ENCODE results near the gene BBLN. TPM values are rescaled to one million over a fixed set of nuclear protein-coding genes. Genes with fewer than 3 reads are reported as not detected.

The BBLN gene
- total RNA-seq, 4 donors from 2014 or later, result 202 to 310 (median 243) TPM

- H3K36me3 ChIP-seq, result peaks cover under 1 to 37% (median 9%) of the 10 kb centered on the region in 3 donors
- H3K4me1 ChIP-seq, result peaks cover 0 to 28% (median 5%) of the 10 kb centered on the region in 4 donors
- H3K9me3 ChIP-seq, result no peaks in the 10 kb centered on the region
- DNase-seq (ENCODE audit: low spot score in 2 of 2), result no peak
- TF ChIP-seq EP300 (IDR thresholded peaks at IDR 0.05), result no peak
- no peak for TF ChIP-seq POLR2A (IDR thresholded peaks at IDR 0.05)
- TF ChIP-seq CTCF (IDR thresholded peaks at IDR 0.05), result no peak
- H3K27me3 ChIP-seq, result no peaks in the 10 kb centered on the region
- 0 to 1% methylated on average over 16 to 22 of the region's 23 CpGs for WGBS, 2 donors
- H3K27ac ChIP-seq, result peak overlapping the region in 3 of 4 donors; percentile 77 to 87 (median 79)
- peak overlapping the region; percentile 57 to 86 (median 77) for H3K4me3 ChIP-seq
Measured at GRCh38 chr9:128160603-128160987, 530 bp downstream of the BBLN start.

GRCh38 chr9:128161215-128161902 lies 1.3 kb downstream of the BBLN start:
- Histone ChIP-seq H3K4me1 (peaks cover 0 to 28% (median 5%) of the 10 kb centered on the region in 4 donors), H3K27me3 (no peaks in the 10 kb centered on the region), H3K27ac (no peak overlapping the region), H3K36me3 (peaks cover 2 to 45% (median 9%) of the 10 kb centered on the region in 3 donors), H3K9me3 (no peaks in the 10 kb centered on the region), H3K4me3 (no peak overlapping the region)
- WGBS, 2 donors, result 90% methylated on average over 13 of the region's 13 CpGs
- TF ChIP-seq EP300 (IDR thresholded peaks at IDR 0.05) (no peak), CTCF (IDR thresholded peaks at IDR 0.05) (no peak), POLR2A (IDR thresholded peaks at IDR 0.05) (no peak)
- DNase-seq (ENCODE audit: low spot score in 2 of 2), result no peak

- 60 to 62% methylated on average over 10 of the region's 10 CpGs for WGBS, 2 donors
- Histone ChIP-seq H3K9me3 (no peaks in the 10 kb centered on the region), H3K27ac (peak overlapping the region in 1 of 4 donors; percentile 15), H3K4me1 (peaks cover 0 to 28% (median 5%) of the 10 kb centered on the region in 4 donors), H3K27me3 (no peaks in the 10 kb centered on the region), H3K36me3 (peaks cover 2 to 56% (median 19%) of the 10 kb centered on the region in 3 donors), H3K4me3 (no peak overlapping the region)
- no peak for TF ChIP-seq EP300 (IDR thresholded peaks at IDR 0.05)
- no peak for DNase-seq (ENCODE audit: low spot score in 2 of 2)
Measured at GRCh38 chr9:128162215-128163026, 2.4 kb downstream of the BBLN start.

- no peak overlapping the region for H3K27ac ChIP-seq
- no peaks in the 10 kb centered on the region for H3K27me3 ChIP-seq
- H3K9me3 ChIP-seq, result no peaks in the 10 kb centered on the region
- peaks cover 0 to 28% (median 5%) of the 10 kb centered on the region in 4 donors for H3K4me1 ChIP-seq
- peaks cover 2 to 62% (median 19%) of the 10 kb centered on the region in 3 donors for H3K36me3 ChIP-seq
- 89 to 94% methylated on average over 6 of the region's 6 CpGs for WGBS, 2 donors
- H3K4me3 ChIP-seq, result no peak overlapping the region
- TF ChIP-seq CTCF (IDR thresholded peaks at IDR 0.05), result no peak
- no peak for TF ChIP-seq POLR2A (IDR thresholded peaks at IDR 0.05)
- TF ChIP-seq EP300 (IDR thresholded peaks at IDR 0.05), result no peak
- DNase-seq (ENCODE audit: low spot score in 2 of 2), result no peak
Measured at GRCh38 chr9:128163027-128163515, 3.0 kb downstream of the BBLN start.

- 91 to 92% methylated on average over 8 to 10 of the region's 10 CpGs for WGBS, 2 donors
- Histone ChIP-seq H3K4me3 (no peak overlapping the region), H3K27me3 (no peaks in the 10 kb centered on the region), H3K9me3 (no peaks in the 10 kb centered on the region), H3K36me3 (peaks cover 2 to 69% (median 19%) of the 10 kb centered on the region in 3 donors), H3K27ac (no peak overlapping the region), H3K4me1 (peaks cover 0 to 28% (median 5%) of the 10 kb centered on the region in 4 donors)
- no peak for DNase-seq (ENCODE audit: low spot score in 2 of 2)
- no peak for TF ChIP-seq EP300 (IDR thresholded peaks at IDR 0.05)
- no peak for TF ChIP-seq CTCF (IDR thresholded peaks at IDR 0.05)
- TF ChIP-seq POLR2A (IDR thresholded peaks at IDR 0.05), result no peak
Measured at GRCh38 chr9:128163523-128164306, 3.6 kb downstream of the BBLN start.
